Duodenal mucosa (tissue), 2 donors: Measurements from ENCODE around the gene BROX.
"Not testable (repeated sequence)": the region's sequence is repeated elsewhere in the genome, so short reads cannot be mapped to it uniquely, and the experiment has no call there.

Experiments
- H3K27ac ChIP-seq: one replicate; pipeline ENCODE4 v1.7.0; 2013; ENCODE audit warnings: low read depth, low read length
- H3K27me3 ChIP-seq, 2 donors: one replicate each; pipeline ENCODE4 v1.7.0; 2013; ENCODE audit warnings: low read length in 2 of 2, control low read depth in 1 of 2; ENCODE audit not compliant: insufficient read depth in 2 of 2, control insufficient read depth in 1 of 2
- H3K36me3 ChIP-seq, 2 donors: one replicate each; pipeline ENCODE4 v1.7.0; 2013; ENCODE audit warnings: low read length in 2 of 2, control low read depth in 1 of 2; ENCODE audit not compliant: insufficient read depth in 2 of 2, control insufficient read depth in 1 of 2
- H3K4me1 ChIP-seq, 2 donors: one replicate each; pipeline ENCODE4 v1.7.0; 2013; ENCODE audit warnings: low read length in 2 of 2, control low read depth in 1 of 2; ENCODE audit not compliant: insufficient read depth in 2 of 2, control insufficient read depth in 1 of 2
- H3K4me3 ChIP-seq, 2 donors: one replicate each; pipeline ENCODE4 v1.7.0; 2013; ENCODE audit warnings: low read length in 2 of 2, low read depth in 1 of 2
- H3K9ac ChIP-seq, 2 donors: one replicate each; pipeline ENCODE4 v1.7.0; 2013; ENCODE audit warnings: low read length in 2 of 2, low read depth in 1 of 2
- H3K9me3 ChIP-seq, 2 donors: one replicate each; pipeline ENCODE4 v1.7.0; 2013; ENCODE audit warnings: low read length in 2 of 2, control low read depth in 1 of 2; ENCODE audit not compliant: control insufficient read depth in 1 of 2

The BROX gene, protein sequence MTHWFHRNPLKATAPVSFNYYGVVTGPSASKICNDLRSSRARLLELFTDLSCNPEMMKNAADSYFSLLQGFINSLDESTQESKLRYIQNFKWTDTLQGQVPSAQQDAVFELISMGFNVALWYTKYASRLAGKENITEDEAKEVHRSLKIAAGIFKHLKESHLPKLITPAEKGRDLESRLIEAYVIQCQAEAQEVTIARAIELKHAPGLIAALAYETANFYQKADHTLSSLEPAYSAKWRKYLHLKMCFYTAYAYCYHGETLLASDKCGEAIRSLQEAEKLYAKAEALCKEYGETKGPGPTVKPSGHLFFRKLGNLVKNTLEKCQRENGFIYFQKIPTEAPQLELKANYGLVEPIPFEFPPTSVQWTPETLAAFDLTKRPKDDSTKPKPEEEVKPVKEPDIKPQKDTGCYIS

DNA sequence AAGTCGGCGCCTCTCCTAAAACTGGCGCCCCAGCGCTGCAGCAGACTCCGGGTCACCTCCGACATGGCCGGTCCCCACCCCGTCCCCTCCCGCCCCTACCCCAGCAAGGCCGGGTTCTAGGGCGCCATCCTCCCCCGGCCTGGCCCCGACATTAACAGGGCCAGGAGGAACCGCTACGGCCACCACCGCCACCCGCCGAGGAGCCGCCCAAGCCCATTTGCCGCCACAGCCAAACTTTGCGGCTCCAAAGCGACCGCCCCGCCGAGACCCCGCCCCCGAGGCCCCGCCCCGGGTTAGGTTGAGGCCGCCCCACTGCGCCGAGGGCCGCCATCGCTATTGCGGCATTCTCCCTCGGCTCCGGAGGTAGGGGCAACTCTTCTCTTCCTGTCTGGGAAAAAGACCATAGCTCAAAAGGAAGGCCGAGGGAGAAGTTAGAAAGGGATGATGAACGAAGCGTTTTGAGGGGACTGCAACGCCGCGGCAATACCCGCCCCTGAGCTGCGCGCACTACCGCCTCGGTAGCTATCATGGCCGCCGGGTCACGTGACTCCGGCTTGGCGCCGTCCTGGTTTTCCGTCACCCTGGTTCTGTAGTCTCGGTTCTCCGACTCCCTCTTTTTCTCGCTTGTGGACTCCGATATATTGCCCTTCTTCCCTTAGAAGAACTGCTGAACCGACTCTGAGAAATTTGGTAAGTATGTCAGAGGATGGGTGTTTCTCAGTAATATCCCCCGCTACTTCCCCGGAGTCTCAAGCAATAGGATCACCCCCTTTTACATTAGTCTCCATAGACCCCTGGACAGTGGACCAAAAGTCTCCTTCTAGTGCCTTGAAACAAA, at the start of gene BROX, which contains the start of gene AIDA:
BROX (plus strand) TSS at position 312 of the 838 bp plus-strand sequence. CDS start 3,136 bp downstream, outside the sequence.
AIDA (minus strand) TSS at position 239 of the 838 bp plus-strand sequence; CDS start at position 65, 174 bp downstream.
- peak within 1 kb of the TSS; percentile 90 for H3K27ac ChIP-seq

GRCh38 chr1:222663431-222663934, 48.9 kb upstream of the BROX start:
- Histone ChIP-seq H3K27ac (no peak overlapping the region), H3K4me3 (no peak overlapping the region), H3K9ac (no peak overlapping the region), H3K27me3 (no peaks in the 10 kb centered on the region), H3K4me1 (no peaks in the 10 kb centered on the region), H3K36me3 (peaks cover 61 to 82% of the 10 kb centered on the region in 2 donors), H3K9me3 (no peaks in the 10 kb centered on the region)

More for the DNA sequence above, at the start of gene BROX, which contains the start of gene AIDA:
- peaks cover 4 to 12% of the 10 kb centered on the region in 2 donors for H3K36me3 ChIP-seq
- peak within 1 kb of the TSS; percentile 90 to 95 for H3K4me3 ChIP-seq
- H3K9me3 ChIP-seq = no peaks in the 10 kb centered on the region
- peak within 1 kb of the TSS; percentile 88 to 94 for H3K9ac ChIP-seq
- peaks cover 7 to 11% of the 10 kb centered on the region in 2 donors for H3K4me1 ChIP-seq
- H3K27me3 ChIP-seq = no peaks in the 10 kb centered on the region

GRCh38 chr1:222665964-222666363, 46.4 kb upstream of the BROX start:
- peaks cover 49 to 71% of the 10 kb centered on the region in 2 donors for H3K36me3 ChIP-seq
- H3K27ac ChIP-seq = no peak overlapping the region
- no peaks in the 10 kb centered on the region for H3K4me1 ChIP-seq
- no peaks in the 10 kb centered on the region for H3K9me3 ChIP-seq
- no peaks in the 10 kb centered on the region for H3K27me3 ChIP-seq
- no peak overlapping the region for H3K4me3 ChIP-seq
- no peak overlapping the region for H3K9ac ChIP-seq

DNA sequence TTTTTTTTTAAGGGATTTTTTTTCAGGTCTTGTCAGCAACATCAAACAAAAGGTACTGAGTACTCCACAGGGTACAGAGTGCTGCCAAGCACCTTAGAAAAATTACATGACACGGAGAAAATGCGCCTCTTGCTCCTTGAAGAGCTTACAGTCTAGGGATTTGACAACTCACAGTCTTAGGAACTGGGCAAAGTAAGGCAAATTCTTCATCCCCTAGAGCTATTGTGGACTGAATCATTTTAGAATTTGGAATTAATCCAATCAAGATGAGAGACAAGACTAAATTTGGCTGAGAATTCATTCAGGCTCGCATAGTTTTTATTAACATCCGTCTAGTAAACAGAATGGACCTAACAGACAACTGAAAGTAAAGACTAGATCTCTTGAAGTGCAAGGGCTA, 44.2 kb upstream of the BROX start:
- H3K9ac ChIP-seq, H3K27me3 ChIP-seq, H3K4me3 ChIP-seq, H3K4me1 ChIP-seq, H3K27ac ChIP-seq, H3K9me3 ChIP-seq: not testable (repeated sequence)
- H3K36me3 ChIP-seq = peaks cover 44 to 61% of the 10 kb centered on the region in 2 donors

GRCh38 chr1:222669107-222669506, 43.3 kb upstream of the BROX start:
- not testable (repeated sequence) for H3K4me1 ChIP-seq, H3K9me3 ChIP-seq, H3K4me3 ChIP-seq, H3K27ac ChIP-seq, H3K27me3 ChIP-seq, H3K9ac ChIP-seq
- peaks cover 35 to 54% of the 10 kb centered on the region in 2 donors for H3K36me3 ChIP-seq

GRCh38 chr1:222670110-222670509, 42.3 kb upstream of the BROX start:
- no peak overlapping the region for H3K27ac ChIP-seq
- peaks cover 33 to 51% of the 10 kb centered on the region in 2 donors for H3K36me3 ChIP-seq
- H3K9ac ChIP-seq = no peak overlapping the region

DNA sequence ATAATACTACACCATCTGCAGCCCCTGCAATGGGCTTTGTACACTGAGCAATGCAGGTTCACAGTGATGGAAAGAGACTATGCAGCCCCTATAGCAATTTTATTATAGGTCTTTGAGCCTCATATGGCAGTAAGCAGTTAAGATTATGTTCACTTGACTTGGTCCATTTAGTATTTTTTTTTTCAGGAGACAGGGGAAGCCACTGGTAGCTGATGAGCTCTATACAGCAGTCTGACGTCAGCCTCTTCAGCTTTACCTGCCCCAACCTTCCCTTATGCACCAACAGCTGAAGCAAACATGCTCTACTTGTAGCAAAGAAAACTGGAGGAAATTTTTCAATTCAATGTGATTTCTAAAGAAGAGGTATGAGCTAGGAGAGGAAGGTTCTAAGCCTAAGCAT, 32.3 kb upstream of the BROX start:
- H3K36me3 ChIP-seq = peaks cover 6 to 15% of the 10 kb centered on the region in 2 donors
- no peaks in the 10 kb centered on the region for H3K9me3 ChIP-seq

More at GRCh38 chr1:222670110-222670509, 42.3 kb upstream of the BROX start:
- no peaks in the 10 kb centered on the region for H3K4me1 ChIP-seq
- H3K27me3 ChIP-seq = no peaks in the 10 kb centered on the region
- no peaks in the 10 kb centered on the region for H3K9me3 ChIP-seq
- H3K4me3 ChIP-seq = no peak overlapping the region

DNA sequence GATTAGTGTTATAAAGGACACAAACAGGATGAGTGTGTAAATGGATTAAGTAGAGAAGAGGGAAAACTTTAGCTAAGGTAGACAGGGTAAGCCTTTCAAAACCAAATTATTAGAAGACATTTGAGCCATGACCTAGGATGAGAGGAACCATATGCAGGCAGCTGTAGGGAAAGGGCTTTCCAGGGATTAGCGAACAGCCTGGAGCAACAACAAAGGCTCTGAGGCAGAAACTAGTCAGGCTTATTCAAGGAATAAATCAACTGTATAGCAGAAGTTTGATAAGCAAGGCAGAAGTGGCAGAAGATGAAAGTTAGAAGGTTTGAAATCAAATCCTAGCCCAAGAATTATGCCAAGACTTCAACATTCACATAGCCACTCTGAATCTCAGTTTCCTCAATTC, 21.3 kb upstream of the BROX start:
- Histone ChIP-seq H3K9ac (no peak overlapping the region), H3K4me1 (no peaks in the 10 kb centered on the region), H3K36me3 (peaks cover 13 to 14% of the 10 kb centered on the region in 2 donors), H3K27ac (no peak overlapping the region), H3K9me3 (no peaks in the 10 kb centered on the region), H3K27me3 (no peaks in the 10 kb centered on the region), H3K4me3 (no peak overlapping the region)

More for the DNA sequence above, 32.3 kb upstream of the BROX start:
- Histone ChIP-seq H3K9ac (no peak overlapping the region), H3K27me3 (no peaks in the 10 kb centered on the region), H3K27ac (no peak overlapping the region), H3K4me1 (no peaks in the 10 kb centered on the region), H3K4me3 (no peak overlapping the region)

- no peaks in the 10 kb centered on the region for H3K9me3 ChIP-seq
- H3K4me3 ChIP-seq = no peak overlapping the region
- no peak overlapping the region for H3K27ac ChIP-seq
- H3K4me1 ChIP-seq = no peaks in the 10 kb centered on the region
- H3K9ac ChIP-seq = no peak overlapping the region
- H3K27me3 ChIP-seq = no peaks in the 10 kb centered on the region
- peaks cover 3 to 4% of the 10 kb centered on the region in 2 donors for H3K36me3 ChIP-seq
These were observed 17.4 kb upstream of the BROX start for GRCh38 chr1:222694927-222695326.

DNA sequence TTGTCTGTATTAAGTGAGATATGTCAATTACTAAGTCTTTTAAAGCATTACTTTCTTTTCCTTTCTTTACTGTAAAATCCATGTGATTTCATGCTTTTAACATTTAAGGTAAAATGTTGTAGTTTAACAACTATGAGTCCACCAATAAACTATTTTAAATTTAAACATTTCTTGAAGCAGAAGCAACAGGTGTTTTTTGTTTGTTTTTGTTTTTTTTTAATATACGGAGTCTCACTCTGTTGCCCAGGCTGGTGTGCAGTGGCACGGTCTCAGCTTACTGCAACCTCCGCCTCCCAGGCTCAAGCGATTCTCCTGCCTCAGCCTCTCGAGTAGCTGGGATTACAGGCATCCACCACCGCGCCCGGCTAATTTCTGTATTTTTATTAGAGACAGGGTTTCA, 15.6 kb upstream of the BROX start:
- H3K4me3 ChIP-seq = no peak overlapping the region
- H3K27ac ChIP-seq = no peak overlapping the region
- no peaks in the 10 kb centered on the region for H3K36me3 ChIP-seq
- no peaks in the 10 kb centered on the region for H3K27me3 ChIP-seq
- no peaks in the 10 kb centered on the region for H3K4me1 ChIP-seq
- H3K9ac ChIP-seq = no peak overlapping the region
- no peaks in the 10 kb centered on the region for H3K9me3 ChIP-seq
